Panc1 (cell line): ENCODE measurements around the gene SMAD3.

ENCODE experiments used
- CTCF ChIP-seq: fragments of 450-650 bp; IDR thresholded peaks from 2 replicates; pipeline ENCODE4 v1.5.1; 2017; ENCODE audit warnings: mild to moderate bottlenecking
- POLR2AphosphoS5 ChIP-seq: IDR thresholded peaks from 2 replicates; pipeline ENCODE4 v1.6.1; 2012; ENCODE audit warnings: mild to moderate bottlenecking, low read depth, low read length, moderate library complexity
- REST ChIP-seq, 2 experiments: IDR thresholded peaks; 2 replicates each; pipeline ENCODE4 v1.6.1; 2011 to 2012; ENCODE audit warnings: low read depth in 2 of 2, control low read depth in 1 of 2, low read length in 1 of 2, mild to moderate bottlenecking in 1 of 2, moderate library complexity in 1 of 2; ENCODE audit not compliant: insufficient read depth in 1 of 2
- SIN3A ChIP-seq: IDR thresholded peaks from 2 replicates; pipeline ENCODE4 v1.6.1; 2012; ENCODE audit warnings: low read depth, mild to moderate bottlenecking, low read length, moderate library complexity, borderline replicate concordance; ENCODE audit not compliant: insufficient read depth
- TCF7L2 ChIP-seq: IDR thresholded peaks from 2 replicates; pipeline ENCODE4 v1.6.1; 2011; ENCODE audit warnings: mild to moderate bottlenecking, low read depth, low read length, inconsistent platforms

GRCh38 chr15:67091071-67091979, 25.9 kb downstream of the SMAD3 start:
- TF ChIP-seq POLR2AphosphoS5 (no peak), CTCF (no peak), REST (IDR thresholded peaks at IDR 0.05; ENCODE audit: insufficient read depth in 1 of 2, low read depth in 2 of 2, low read length in 1 of 2) (no peak), TCF7L2 (peak; percentile 69; the same call in 1 of the 2 replicates), SIN3A (0 out of 2 replicates have a peak, but pooled peaks have one; percentile 37)
